Liver (tissue), 9 donors: Measurements from ENCODE around the gene NFATC1. TPM values are rescaled to one million over a fixed set of nuclear protein-coding genes. Genes with fewer than 3 reads are reported as not detected.

Experiments used
- DNase-seq: peaks from one replicate; pipeline ENCODE4 v3.0.0-alpha.2; 2017; ENCODE audit warnings: low spot score
- H3K27ac ChIP-seq, 2 donors: one replicate each; pipeline ENCODE4 v1.7.0; 2013; ENCODE audit warnings: inconsistent platforms in 2 of 2, low read length in 2 of 2, control low read depth in 1 of 2, low read depth in 1 of 2, mild to moderate bottlenecking in 1 of 2
- H3K27me3 ChIP-seq, 4 donors: one replicate each; pipeline versions ENCODE4 v1.6.1 to v1.7.0; 2013; ENCODE audit warnings: low read length in 3 of 4, inconsistent platforms in 1 of 4, mild to moderate bottlenecking in 1 of 4, moderate library complexity in 1 of 4; ENCODE audit not compliant: control insufficient read depth in 4 of 4, insufficient read depth in 4 of 4
- H3K36me3 ChIP-seq, 4 donors: one replicate each; pipeline versions ENCODE4 v1.6.1 to v1.7.0; 2013; ENCODE audit warnings: low read length in 3 of 4, mild to moderate bottlenecking in 3 of 4, low read depth in 1 of 4, moderate library complexity in 1 of 4; ENCODE audit not compliant: control insufficient read depth in 4 of 4, insufficient read depth in 3 of 4
- H3K4me1 ChIP-seq, 4 donors: one replicate each; pipeline versions ENCODE4 v1.6.1 to v1.7.0; 2013; ENCODE audit warnings: low read length in 3 of 4, mild to moderate bottlenecking in 3 of 4, moderate library complexity in 1 of 4; ENCODE audit not compliant: control insufficient read depth in 4 of 4, insufficient read depth in 4 of 4
- H3K4me3 ChIP-seq, 3 donors: one replicate each; pipeline versions ENCODE4 v1.6.1 to v1.7.0; 2013; ENCODE audit warnings: low read length in 3 of 3, control low read depth in 1 of 3, low read depth in 1 of 3, mild to moderate bottlenecking in 1 of 3
- H3K9ac ChIP-seq, 2 donors: one replicate each; pipeline ENCODE4 v1.7.0; 2013; ENCODE audit warnings: low read length in 2 of 2, mild to moderate bottlenecking in 2 of 2, moderate library complexity in 2 of 2, control low read depth in 1 of 2, low read depth in 1 of 2
- H3K9me3 ChIP-seq, 4 donors: one replicate each; pipeline versions ENCODE4 v1.6.1 to v1.7.0; 2013; ENCODE audit warnings: low read length in 3 of 4; ENCODE audit not compliant: control insufficient read depth in 4 of 4
- ATF3 ChIP-seq: IDR thresholded peaks from 2 replicates; pipeline ENCODE4 v1.6.1; 2016; ENCODE audit warnings: antibody characterized with exemption
- CTCF ChIP-seq: fragments of 150-350 bp; IDR thresholded peaks from 2 replicates; pipeline ENCODE4 v1.5.1; 2017; ENCODE audit warnings: improper control_type of control experiment, low read depth, low read length; ENCODE audit not compliant: missing input control
- EGR1 ChIP-seq, 2 donors: IDR thresholded peaks; 2 replicates each; pipeline ENCODE4 v1.6.1; 2016 to 2018; ENCODE audit warnings: antibody characterized with exemption in 2 of 2, low read depth in 2 of 2
- FOXA1 ChIP-seq: IDR thresholded peaks from 2 replicates; pipeline ENCODE4 v1.6.1; 2016; ENCODE audit warnings: antibody characterized with exemption
- FOXA2 ChIP-seq: IDR thresholded peaks from 2 replicates; pipeline ENCODE4 v1.6.1; 2016; ENCODE audit warnings: antibody characterized with exemption
- GABPA ChIP-seq, 2 donors: IDR thresholded peaks in 1 of 2; conservative IDR thresholded peaks in 1 of 2; 2 replicates each; pipeline ENCODE4 v1.6.1; 2016; ENCODE audit warnings: antibody characterized with exemption in 2 of 2, mild to moderate bottlenecking in 1 of 2, moderate library complexity in 1 of 2
- HNF4A ChIP-seq, 2 donors: conservative IDR thresholded peaks; 2 replicates each; pipeline ENCODE4 v1.6.1; 2016; ENCODE audit warnings: antibody characterized with exemption in 2 of 2, mild to moderate bottlenecking in 2 of 2
- HNF4G ChIP-seq: IDR thresholded peaks from 2 replicates; pipeline ENCODE4 v1.6.1; 2016; ENCODE audit warnings: antibody characterized with exemption
- JUND ChIP-seq, 2 donors: IDR thresholded peaks; 2 replicates each; pipeline ENCODE4 v1.6.1; 2016; ENCODE audit warnings: antibody characterized with exemption in 2 of 2
- MAX ChIP-seq: IDR thresholded peaks from 2 replicates; pipeline ENCODE4 v1.6.1; 2016; ENCODE audit warnings: antibody characterized with exemption
- NR2F2 ChIP-seq: IDR thresholded peaks from 2 replicates; pipeline ENCODE4 v1.6.1; 2016; ENCODE audit warnings: antibody characterized with exemption
- RAD21 ChIP-seq, 2 donors: IDR thresholded peaks; 2 replicates each; pipeline ENCODE4 v1.6.1; 2016; ENCODE audit warnings: antibody characterized with exemption in 2 of 2, mild to moderate bottlenecking in 2 of 2
- REST ChIP-seq: IDR thresholded peaks from 2 replicates; pipeline ENCODE4 v1.6.1; 2016; ENCODE audit warnings: antibody characterized with exemption, mild to moderate bottlenecking
- RXRA ChIP-seq, 2 donors: IDR thresholded peaks; 2 replicates each; pipeline ENCODE4 v1.6.1; 2017 to 2018; ENCODE audit warnings: antibody characterized with exemption in 2 of 2, mild to moderate bottlenecking in 1 of 2
- SP1 ChIP-seq: IDR thresholded peaks from 2 replicates; pipeline ENCODE4 v1.6.1; 2018; ENCODE audit warnings: antibody characterized with exemption, mild to moderate bottlenecking
- TAF1 ChIP-seq: conservative IDR thresholded peaks from 2 replicates; pipeline ENCODE4 v1.6.1; 2016; ENCODE audit warnings: antibody characterized with exemption, mild to moderate bottlenecking
- YY1 ChIP-seq: IDR thresholded peaks from 2 replicates; pipeline ENCODE4 v1.6.1; 2016; ENCODE audit warnings: antibody characterized with exemption, mild to moderate bottlenecking
- ZBTB33 ChIP-seq: IDR thresholded peaks from 2 replicates; pipeline ENCODE4 v1.6.1; 2016; ENCODE audit warnings: antibody characterized with exemption
- WGBS: extraction: QIAGEN DNeasy Blood & Tissue Kit; methylation state at CpG from one replicate; pipeline ENCODE4 v1.1.7; 2013; 5-methylcytosine and 5-hydroxymethylcytosine counted together
- polyA plus RNA-seq, 2 donors: library from polyadenylated mRNA; stranded (reverse) in 1 of 2; unstranded in 1 of 2; fragments of 200-250 nt in 1 of 2; fragments of >200 nt in 1 of 2; fragmentation: Nextera tagmentation in 1 of 2; extraction: Ambion mirVana in 1 of 2; gene quantifications; one replicate each; pipeline versions ENCODE4 v1.2.1 to v1.2.3, GENCODE V29; 2013 to 2015
- total RNA-seq, 2 donors: library from RNA; depleted of rRNA; stranded (reverse); fragments of >200 nt; gene quantifications; one replicate each; pipeline ENCODE4 v1.2.3, GENCODE V29; 2014
- donor health status: healthy.
- donor health status: healthy.
- donor health status: healthy.
- donor health status: healthy.
- donor health status: healthy.

NFATC1 gene
- total and polyA plus RNA-seq, 4 donors = 0.57 to 2.2 (median 1.3) TPM

GRCh38 chr18:79552696-79553095 is 157.0 kb downstream of the NFATC1 start:
- TF ChIP-seq SP1 (no peak), FOXA2 (no peak), EGR1 (IDR thresholded peaks at IDR 0.05; ENCODE audit: low read depth in 2 of 2) (no peak), HNF4G (no peak), JUND (IDR thresholded peaks at IDR 0.05) (no peak), YY1 (no peak), FOXA1 (no peak)
- 81% methylated on average over 25 of the region's 25 CpGs for WGBS

GRCh38 chr18:79553154-79553553 is 157.4 kb downstream of the NFATC1 start:
- Histone ChIP-seq H3K4me1 (no peaks in the 10 kb centered on the region), H3K27me3 (peaks cover 0 to 2% (median 0%) of the 10 kb centered on the region in 4 donors), H3K27ac (no peak overlapping the region), H3K9ac (no peak overlapping the region), H3K36me3 (no peaks in the 10 kb centered on the region), H3K4me3 (no peak overlapping the region), H3K9me3 (no peaks in the 10 kb centered on the region)
- 89% methylated on average over 24 of the region's 24 CpGs for WGBS
- TF ChIP-seq HNF4G (no peak), RXRA (IDR thresholded peaks at IDR 0.05) (no peak), CTCF (no peak), ZBTB33 (no peak), HNF4A (conservative IDR thresholded peaks at IDR 0.05) (no peak), TAF1 (no peak), NR2F2 (no peak), FOXA1 (no peak), SP1 (no peak), MAX (no peak), YY1 (no peak), ATF3 (no peak), RAD21 (IDR thresholded peaks at IDR 0.05) (no peak), GABPA (IDR thresholded peaks at IDR 0.05 in 1 of 2, conservative IDR thresholded peaks at IDR 0.05 in 1 of 2) (no peak), REST (no peak), JUND (IDR thresholded peaks at IDR 0.05) (no peak), FOXA2 (no peak), EGR1 (IDR thresholded peaks at IDR 0.05; ENCODE audit: low read depth in 2 of 2) (no peak)
- DNase-seq = no peak

More at GRCh38 chr18:79552696-79553095, 157.0 kb downstream of the NFATC1 start:
- no peak for DNase-seq
- Histone ChIP-seq H3K27me3 (peaks cover 0 to 5% (median 0%) of the 10 kb centered on the region in 4 donors), H3K4me3 (no peak overlapping the region), H3K9me3 (no peaks in the 10 kb centered on the region), H3K4me1 (no peaks in the 10 kb centered on the region), H3K9ac (no peak overlapping the region), H3K27ac (no peak overlapping the region), H3K36me3 (no peaks in the 10 kb centered on the region)
